NCI-H345 treated with DMSO at 0.1 percent for 48 hours (cell line): ENCODE measurements around the gene IZUMO1.
"Not testable (repeated sequence)": the region's sequence is repeated elsewhere in the genome, so short reads cannot be mapped to it uniquely, and the experiment has no call there.

Experiments
- DNase-seq: peaks from one replicate; lab custom pipeline; 2025; ENCODE audit not compliant: unreplicated experiment; lab: John Stamatoyannopoulos, UW

Gene IZUMO1

GRCh38 chr19:48738557-48739403 is 7.9 kb downstream of the IZUMO1 start:
- DNase-seq: peak; percentile 90

- no peak for DNase-seq
Observed at GRCh38 chr19:48737360-48737998, 9.2 kb downstream of the IZUMO1 start.

- peak; percentile 61 for DNase-seq
Observed at GRCh38 chr19:48735031-48735615, 11.6 kb downstream of the IZUMO1 start.

- no peak for DNase-seq
Observed at GRCh38 chr19:48734625-48735024, 12.1 kb downstream of the IZUMO1 start.

- no peak for DNase-seq
Observed at GRCh38 chr19:48731452-48731851, 15.3 kb downstream of the IZUMO1 start.

- DNase-seq: no peak
Observed at GRCh38 chr19:48728911-48729664, 17.6 kb downstream of the IZUMO1 start.

- DNase-seq: no peak
Observed at GRCh38 chr19:48726556-48726955, 20.2 kb downstream of the IZUMO1 start.

GRCh38 chr19:48724796-48725753 is 21.6 kb downstream of the IZUMO1 start:
- no peak for DNase-seq

- no peak for DNase-seq
Observed at GRCh38 chr19:48722196-48722708, 24.5 kb downstream of the IZUMO1 start.

- peak; percentile 92 for DNase-seq
Observed at GRCh38 chr19:48720613-48721296, 26.0 kb downstream of the IZUMO1 start.

GRCh38 chr19:48720251-48720612 is 26.5 kb downstream of the IZUMO1 start:
- DNase-seq: no peak

- DNase-seq: no peak
Observed at GRCh38 chr19:48719263-48720171, 27.2 kb downstream of the IZUMO1 start, which contains the start of gene MAMSTR. Gene MAMSTR (minus strand): TSS chr19:48719725. CDS start chr19:48719031, 694 bp downstream.

GRCh38 chr19:48718711-48719231 is 27.9 kb downstream of the IZUMO1 start:
- no peak for DNase-seq

- not testable (repeated sequence) for DNase-seq
Observed at GRCh38 chr19:48718106-48718505, 28.6 kb downstream of the IZUMO1 start.

GRCh38 chr19:48716562-48717291 is 30.0 kb downstream of the IZUMO1 start:
- DNase-seq: no peak

- no peak for DNase-seq
Observed at GRCh38 chr19:48715681-48716171, 31.0 kb downstream of the IZUMO1 start.
